OCI-LY7 (cell line): ENCODE data around the gene SLC1A3. TPM values are rescaled to one million over a fixed set of nuclear protein-coding genes. Genes with fewer than 3 reads are reported as not detected.

Experiments used
- BruUV-seq: library from RNA; stranded (reverse); fragments of 400-500 nt; replicated peaks from 2 replicates; lab custom pipeline; 2021; lab: Mats Ljungman, UMichigan
- CTCF ChIA-PET: fragments of 300-600 bp; sonication (Branson Sonifier 250); formaldehyde crosslinking; loops from one replicate; lab custom pipeline; 2022; ENCODE audit warnings: antibody characterized with exemption; ENCODE audit not compliant: unreplicated experiment; lab: Charles Lee
- POLR2A ChIA-PET: fragments of 300-600 bp; sonication (Branson Sonifier 250); formaldehyde crosslinking; loops from one replicate; lab custom pipeline; 2022; ENCODE audit warnings: antibody characterized with exemption; lab: Charles Lee
- DNase-seq: peaks from one replicate; pipeline ENCODE4 v3.0.0-alpha.2; 2015; ENCODE audit warnings: low spot score
- H2AFZ ChIP-seq: fragments of 200-600 bp; sonication (generic), shearing (Covaris generic); 2 replicates; pipeline ENCODE4 v1.6.1; 2014; ENCODE audit warnings: mild to moderate bottlenecking, antibody characterized with exemption, low read length, moderate library complexity
- H3K27ac ChIP-seq: fragments of 200-600 bp; sonication (generic); 2 replicates; pipeline ENCODE4 v1.5.1; 2014; ENCODE audit warnings: mixed run types, low read depth, mild to moderate bottlenecking, moderate library complexity, low read length, inconsistent platforms; ENCODE audit not compliant: poor library complexity, severe bottlenecking
- H3K36me3 ChIP-seq: fragments of 200-600 bp; sonication (generic); 2 replicates; pipeline ENCODE4 v1.6.1; 2014; ENCODE audit warnings: mild to moderate bottlenecking, antibody characterized with exemption, low read length, moderate library complexity, mixed read lengths; ENCODE audit not compliant: insufficient read depth
- H3K4me1 ChIP-seq: fragments of 200-600 bp; sonication (generic); 2 replicates; pipeline ENCODE4 v1.5.1; 2014; ENCODE audit warnings: mild to moderate bottlenecking, low read length; ENCODE audit not compliant: insufficient read depth, poor library complexity, severe bottlenecking
- H3K4me2 ChIP-seq: fragments of 200-600 bp; sonication (generic); 2 replicates; pipeline ENCODE4 v1.6.1; 2014; ENCODE audit warnings: mild to moderate bottlenecking, low read length
- H3K4me3 ChIP-seq: fragments of 200-600 bp; sonication (generic); 2 replicates; pipeline ENCODE4 v1.5.1; 2014; ENCODE audit warnings: mild to moderate bottlenecking, low read depth, low read length; ENCODE audit not compliant: poor library complexity, severe bottlenecking
- H3K79me2 ChIP-seq: fragments of 200-600 bp; sonication (generic); 2 replicates; pipeline ENCODE4 v1.6.1; 2016; ENCODE audit warnings: low read depth, mild to moderate bottlenecking, low read length, moderate library complexity, mixed read lengths; ENCODE audit not compliant: insufficient read depth
- H3K9me2 ChIP-seq: fragments of 200-600 bp; sonication (generic); 2 replicates; pipeline ENCODE4 v1.6.1; 2016; ENCODE audit warnings: mild to moderate bottlenecking, low read length, mixed read lengths; ENCODE audit not compliant: insufficient read depth
- H3K9me3 ChIP-seq: fragments of 200-600 bp; sonication (generic); 2 replicates; pipeline ENCODE4 v1.6.1; 2014; ENCODE audit warnings: mild to moderate bottlenecking, mixed run types, low read length, mixed read lengths
- H4K20me1 ChIP-seq: fragments of 200-600 bp; sonication (generic); 2 replicates; pipeline ENCODE4 v1.6.1; 2014; ENCODE audit warnings: mild to moderate bottlenecking, antibody characterized with exemption, low read length, moderate library complexity, mixed read lengths; ENCODE audit not compliant: insufficient read depth
- EZH2phosphoT487 ChIP-seq: fragments of 200-600 bp; sonication (generic); IDR thresholded peaks from 2 replicates; pipeline ENCODE4 v1.6.1; 2018; ENCODE audit warnings: low read depth, borderline replicate concordance, mild to moderate bottlenecking, mixed run types, antibody characterized with exemption, low read length, moderate library complexity, mixed read lengths
- intact Hi-C: fragments of 100-400 bp; cut with micrococcal nuclease; formaldehyde crosslinking; loops from one replicate; pipeline ENCODE4 v1.10.0; 2022; ENCODE audit not compliant: unreplicated experiment
- total RNA-seq, 2 experiments: library from RNA; depleted of rRNA in 1 of 2; stranded (reverse); fragments of >200 nt in 1 of 2; shearing (Covaris generic) in 1 of 2; gene quantifications; 2 replicates each; pipeline ENCODE4 v1.2.3, GENCODE V29; 2014 to 2022
- TF ChIP-seq, protein P1 (sequence below): fragments of 200-600 bp; sonication (generic); conservative IDR thresholded peaks from 2 replicates; pipeline ENCODE4 v1.5.1; 2014; ENCODE audit warnings: mild to moderate bottlenecking, antibody characterized with exemption, low read length, moderate library complexity, mixed read lengths

SLC1A3 gene
- total RNA-seq, 2 experiments from 2014 or later, result not detected

- H2AFZ ChIP-seq, result no peak overlapping the region
- BruUV-seq, result no TSS peak
- DNase-seq, result no peak
- no peaks in the 10 kb centered on the region for H3K9me2 ChIP-seq
- ChIA-PET POLR2A (no interaction called here), CTCF (no interaction called here)
- TF ChIP-seq, protein P1, sequence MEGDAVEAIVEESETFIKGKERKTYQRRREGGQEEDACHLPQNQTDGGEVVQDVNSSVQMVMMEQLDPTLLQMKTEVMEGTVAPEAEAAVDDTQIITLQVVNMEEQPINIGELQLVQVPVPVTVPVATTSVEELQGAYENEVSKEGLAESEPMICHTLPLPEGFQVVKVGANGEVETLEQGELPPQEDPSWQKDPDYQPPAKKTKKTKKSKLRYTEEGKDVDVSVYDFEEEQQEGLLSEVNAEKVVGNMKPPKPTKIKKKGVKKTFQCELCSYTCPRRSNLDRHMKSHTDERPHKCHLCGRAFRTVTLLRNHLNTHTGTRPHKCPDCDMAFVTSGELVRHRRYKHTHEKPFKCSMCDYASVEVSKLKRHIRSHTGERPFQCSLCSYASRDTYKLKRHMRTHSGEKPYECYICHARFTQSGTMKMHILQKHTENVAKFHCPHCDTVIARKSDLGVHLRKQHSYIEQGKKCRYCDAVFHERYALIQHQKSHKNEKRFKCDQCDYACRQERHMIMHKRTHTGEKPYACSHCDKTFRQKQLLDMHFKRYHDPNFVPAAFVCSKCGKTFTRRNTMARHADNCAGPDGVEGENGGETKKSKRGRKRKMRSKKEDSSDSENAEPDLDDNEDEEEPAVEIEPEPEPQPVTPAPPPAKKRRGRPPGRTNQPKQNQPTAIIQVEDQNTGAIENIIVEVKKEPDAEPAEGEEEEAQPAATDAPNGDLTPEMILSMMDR, result no peak
- TF ChIP-seq EZH2phosphoT487, result no peak
- H3K27ac ChIP-seq, result no peak overlapping the region
- no peaks in the 10 kb centered on the region for H3K36me3 ChIP-seq
- no peaks in the 10 kb centered on the region for H3K4me1 ChIP-seq
- H3K4me3 ChIP-seq, result no peak overlapping the region
- H3K9me3 ChIP-seq, result no peaks in the 10 kb centered on the region
- no peak overlapping the region for H3K4me2 ChIP-seq
- intact Hi-C loops, result no loop called here
- H4K20me1 ChIP-seq, result no peaks in the 10 kb centered on the region
- no peaks in the 10 kb centered on the region for H3K79me2 ChIP-seq
Observed at GRCh38 chr5:36596247-36596646, 10.2 kb upstream of the SLC1A3 start.

DNA sequence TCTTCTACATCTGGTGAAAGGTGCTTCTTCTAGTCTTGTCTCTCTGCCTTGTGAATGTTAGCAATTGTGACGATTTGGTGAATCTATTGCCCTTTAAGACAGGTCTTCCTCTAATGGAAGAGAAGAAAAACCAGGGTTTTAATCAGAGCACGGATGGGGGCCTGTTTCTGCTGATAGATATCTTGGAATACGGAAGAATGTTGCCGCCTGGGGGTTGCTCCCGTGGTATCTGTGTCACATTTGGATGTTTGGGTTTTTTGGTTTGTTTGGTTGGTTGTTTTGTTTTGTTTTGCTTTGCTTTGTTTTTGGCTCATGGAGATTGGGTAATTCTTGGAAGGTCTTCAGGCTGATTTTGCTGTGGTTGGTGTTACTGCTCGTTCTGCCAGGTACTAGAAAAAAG lies 9.7 kb upstream of the SLC1A3 start:
- Histone ChIP-seq H3K27ac (no peak overlapping the region), H4K20me1 (no peaks in the 10 kb centered on the region), H3K4me2 (no peak overlapping the region), H3K9me2 (no peaks in the 10 kb centered on the region), H3K4me1 (no peaks in the 10 kb centered on the region), H3K9me3 (no peaks in the 10 kb centered on the region), H3K79me2 (no peaks in the 10 kb centered on the region), H3K4me3 (no peak overlapping the region), H2AFZ (no peak overlapping the region), H3K36me3 (no peaks in the 10 kb centered on the region)
- TF ChIP-seq, protein P1, result no peak
- TF ChIP-seq EZH2phosphoT487, result no peak
- intact Hi-C loops, result no loop called here
- POLR2A ChIA-PET, result no interaction called here
- no peak for DNase-seq
- BruUV-seq, result no TSS peak
- CTCF ChIA-PET, result no interaction called here

- H3K4me1 ChIP-seq, result no peaks in the 10 kb centered on the region
- no peaks in the 10 kb centered on the region for H3K9me2 ChIP-seq
- H3K4me3 ChIP-seq, result no peak overlapping the region
- TF ChIP-seq, protein P1, result no peak
- H3K9me3 ChIP-seq, result no peaks in the 10 kb centered on the region
- intact Hi-C loops, result no loop called here
- no peak overlapping the region for H2AFZ ChIP-seq
- no peaks in the 10 kb centered on the region for H3K79me2 ChIP-seq
- no TSS peak for BruUV-seq
- no peaks in the 10 kb centered on the region for H3K36me3 ChIP-seq
- no peak for DNase-seq
- H3K27ac ChIP-seq, result no peak overlapping the region
- no peak overlapping the region for H3K4me2 ChIP-seq
- ChIA-PET CTCF (no interaction called here), POLR2A (no interaction called here)
- no peaks in the 10 kb centered on the region for H4K20me1 ChIP-seq
Observed at GRCh38 chr5:36598045-36598444, 8.4 kb upstream of the SLC1A3 start.
